Natural killer cell (primary cell): ENCODE results near the gene GRIFIN. TPM values are rescaled to one million over a fixed set of nuclear protein-coding genes. Genes with fewer than 3 reads are reported as not detected.

Experiments used
- ATAC-seq, 3 donors: fragments of 150-1000 bp in 2 of 3; fragments of 200-7000 bp in 1 of 3; cut with Tn5 transposase; 1 replicate in 1 of 3; 2 replicates in 2 of 3; pipeline ENCODE4 v1.10.0; 2021; ENCODE audit warnings: mild to moderate bottlenecking in 2 of 3, moderate library complexity in 2 of 3
- DNase-seq, 2 donors: peaks; one replicate each; pipeline versions ENCODE4 v3.0.0 to v3.0.0-alpha.2; 2013 to 2021; ENCODE audit warnings: mixed read lengths in 1 of 2
- H3K27ac ChIP-seq: one replicate; pipeline ENCODE4 v1.5.1; 2013; ENCODE audit warnings: mild to moderate bottlenecking, low read length
- H3K27me3 ChIP-seq: one replicate; pipeline ENCODE4 v1.6.1; 2013; ENCODE audit warnings: low read length; ENCODE audit not compliant: control insufficient read depth, insufficient read depth
- H3K36me3 ChIP-seq: one replicate; pipeline ENCODE4 v1.6.1; 2013; ENCODE audit warnings: low read length; ENCODE audit not compliant: control insufficient read depth, insufficient read depth
- H3K4me1 ChIP-seq: one replicate; pipeline ENCODE4 v1.6.1; 2013; ENCODE audit warnings: low read length; ENCODE audit not compliant: control insufficient read depth, insufficient read depth
- H3K4me3 ChIP-seq: one replicate; pipeline ENCODE4 v1.5.1; 2013; ENCODE audit warnings: low read length
- H3K9me3 ChIP-seq: one replicate; pipeline ENCODE4 v1.6.1; 2013; ENCODE audit warnings: low read length; ENCODE audit not compliant: control insufficient read depth, insufficient read depth
- H3K27ac Mint-ChIP-seq, 2 donors: one replicate each; pipeline ENCODE4 v1.8.0; 2022; ENCODE audit warnings: mild to moderate bottlenecking in 2 of 2, mixed read lengths in 2 of 2, moderate library complexity in 1 of 2
- H3K27me3 Mint-ChIP-seq, 2 donors: one replicate each; pipeline ENCODE4 v1.8.0; 2022; ENCODE audit warnings: low read depth in 2 of 2, mixed read lengths in 2 of 2
- H3K36me3 Mint-ChIP-seq: one replicate; pipeline ENCODE4 v1.8.0; 2022; ENCODE audit warnings: mixed read lengths
- H3K4me1 Mint-ChIP-seq, 2 donors: one replicate each; pipeline ENCODE4 v1.8.0; 2022; ENCODE audit warnings: mixed read lengths in 2 of 2
- H3K4me3 Mint-ChIP-seq: one replicate; pipeline ENCODE4 v1.8.0; 2022; ENCODE audit warnings: mild to moderate bottlenecking, moderate library complexity, mixed read lengths
- H3K9me3 Mint-ChIP-seq, 2 donors: one replicate each; pipeline ENCODE4 v1.8.0; 2022; ENCODE audit warnings: mixed read lengths in 2 of 2
- WGBS: methylation state at CpG from one replicate; pipeline ENCODE4 v1.1.7; 2013; ENCODE audit warnings: missing lambda C conversion rate; ENCODE audit not compliant: insufficient coverage; 5-methylcytosine and 5-hydroxymethylcytosine counted together
- intact Hi-C: fragments of 100-400 bp; cut with micrococcal nuclease; formaldehyde crosslinking; loops from one replicate; pipeline ENCODE4 v1.14.2; 2022
- total RNA-seq, 4 donors: library from RNA; stranded (reverse); fragments of 120-200 nt in 1 of 4; gene quantifications; one replicate each; pipeline versions ENCODE4 v1.2.3 to v1.2.4, GENCODE V29; 2013 to 2022
- TF ChIP-seq, protein P1 (sequence below): fragments of 200-600 bp; IDR thresholded peaks from one replicate; pipeline ENCODE4 v1.8.0; 2022; ENCODE audit warnings: antibody characterized with exemption

Gene GRIFIN
- total RNA-seq, 3 donors from 2014 or later (not counting 1 experiment from before 2014, with no cell fraction given), result not detected

DNA sequence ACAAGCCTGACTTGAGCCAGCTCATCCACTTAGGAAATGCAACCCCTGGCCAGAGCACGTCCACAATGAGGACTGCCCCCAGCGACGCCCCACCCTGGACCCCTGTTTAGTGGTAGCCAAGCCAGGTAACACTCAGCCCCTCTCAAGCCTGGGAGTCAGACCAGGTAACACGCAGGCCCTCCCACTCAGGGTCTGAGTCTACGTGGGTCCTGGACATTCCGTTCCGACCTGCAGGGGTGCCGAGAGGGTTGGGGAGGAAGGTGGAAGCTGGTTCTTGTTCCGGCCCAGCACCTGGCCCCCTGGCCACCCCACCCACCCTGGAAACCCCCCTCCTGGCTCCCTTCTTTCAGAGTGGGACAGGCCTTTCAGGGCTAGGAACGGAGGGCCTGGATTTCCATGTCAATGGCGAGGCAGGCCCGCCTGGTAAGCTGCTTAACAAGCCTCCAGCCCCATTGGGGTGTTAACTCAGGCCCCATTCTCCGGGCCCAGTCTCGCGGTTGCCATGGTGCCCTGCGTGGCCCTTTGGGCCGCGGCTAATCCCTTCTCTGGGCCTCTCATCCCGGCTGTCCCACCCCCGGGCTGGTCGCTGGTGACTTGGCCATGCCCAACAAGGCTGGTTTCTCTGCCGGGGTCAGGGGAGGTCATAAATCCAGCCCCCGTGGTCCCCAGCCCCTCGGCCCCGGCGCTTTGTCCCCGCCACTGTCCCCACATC lies 23.7 kb upstream of the GRIFIN start:
- WGBS, result 93% methylated on average over 24 of the region's 27 CpGs
- intact Hi-C loops, result no loop called here
- Histone ChIP-seq H3K36me3 (no peaks in the 10 kb centered on the region), H3K9me3 (no peaks in the 10 kb centered on the region), H3K4me1 (peaks cover 2% of the 10 kb centered on the region), H3K27ac (no peak overlapping the region), H3K27me3 (peaks cover 7% of the 10 kb centered on the region), H3K4me3 (no peak overlapping the region)
- Mint-ChIP-seq H3K4me1 (peaks cover 0 to 9% of the 10 kb centered on the region in 2 donors), H3K36me3 (no peaks in the 10 kb centered on the region), H3K27ac (no peak overlapping the region), H3K27me3 (peaks cover 0 to 2% of the 10 kb centered on the region in 2 donors), H3K4me3 (no peak overlapping the region), H3K9me3 (no peaks in the 10 kb centered on the region)
- DNase-seq, result no peak
- TF ChIP-seq, protein P1, sequence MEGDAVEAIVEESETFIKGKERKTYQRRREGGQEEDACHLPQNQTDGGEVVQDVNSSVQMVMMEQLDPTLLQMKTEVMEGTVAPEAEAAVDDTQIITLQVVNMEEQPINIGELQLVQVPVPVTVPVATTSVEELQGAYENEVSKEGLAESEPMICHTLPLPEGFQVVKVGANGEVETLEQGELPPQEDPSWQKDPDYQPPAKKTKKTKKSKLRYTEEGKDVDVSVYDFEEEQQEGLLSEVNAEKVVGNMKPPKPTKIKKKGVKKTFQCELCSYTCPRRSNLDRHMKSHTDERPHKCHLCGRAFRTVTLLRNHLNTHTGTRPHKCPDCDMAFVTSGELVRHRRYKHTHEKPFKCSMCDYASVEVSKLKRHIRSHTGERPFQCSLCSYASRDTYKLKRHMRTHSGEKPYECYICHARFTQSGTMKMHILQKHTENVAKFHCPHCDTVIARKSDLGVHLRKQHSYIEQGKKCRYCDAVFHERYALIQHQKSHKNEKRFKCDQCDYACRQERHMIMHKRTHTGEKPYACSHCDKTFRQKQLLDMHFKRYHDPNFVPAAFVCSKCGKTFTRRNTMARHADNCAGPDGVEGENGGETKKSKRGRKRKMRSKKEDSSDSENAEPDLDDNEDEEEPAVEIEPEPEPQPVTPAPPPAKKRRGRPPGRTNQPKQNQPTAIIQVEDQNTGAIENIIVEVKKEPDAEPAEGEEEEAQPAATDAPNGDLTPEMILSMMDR, result no peak
- no peak for ATAC-seq

DNA sequence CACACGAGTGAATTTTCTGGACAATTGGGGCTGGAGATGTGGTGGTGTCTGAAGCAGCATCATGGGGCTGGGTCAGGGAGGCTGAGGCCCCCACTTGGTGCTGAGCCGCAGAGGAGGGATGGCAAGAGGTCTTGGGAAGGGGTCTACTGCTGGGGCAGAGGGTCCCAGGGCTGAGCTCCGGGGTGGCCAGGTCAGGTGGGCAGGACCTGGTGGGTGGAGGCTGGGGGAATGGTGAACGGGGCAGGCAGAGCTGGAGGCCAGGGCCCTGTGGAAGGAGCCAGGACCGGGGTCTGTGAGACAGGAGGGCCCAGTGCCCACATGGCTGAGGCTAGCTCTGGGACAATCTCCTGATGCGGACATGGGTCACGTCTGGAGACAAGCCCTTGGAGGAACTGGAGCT lies 23.0 kb upstream of the GRIFIN start:
- intact Hi-C loops, result no loop called here
- Mint-ChIP-seq H3K4me3 (no peak overlapping the region), H3K36me3 (no peaks in the 10 kb centered on the region), H3K27me3 (peaks cover 0 to 2% of the 10 kb centered on the region in 2 donors), H3K4me1 (peaks cover 0 to 9% of the 10 kb centered on the region in 2 donors), H3K9me3 (no peaks in the 10 kb centered on the region), H3K27ac (no peak overlapping the region)
- Histone ChIP-seq H3K27me3 (peaks cover 7% of the 10 kb centered on the region), H3K27ac (no peak overlapping the region), H3K36me3 (no peaks in the 10 kb centered on the region), H3K4me1 (peaks cover 2% of the 10 kb centered on the region), H3K9me3 (no peaks in the 10 kb centered on the region), H3K4me3 (no peak overlapping the region)
- ATAC-seq, result no peak
- TF ChIP-seq, protein P1, result no peak
- DNase-seq, result no peak
- WGBS, result 86% methylated on average over 7 of the region's 7 CpGs

DNA sequence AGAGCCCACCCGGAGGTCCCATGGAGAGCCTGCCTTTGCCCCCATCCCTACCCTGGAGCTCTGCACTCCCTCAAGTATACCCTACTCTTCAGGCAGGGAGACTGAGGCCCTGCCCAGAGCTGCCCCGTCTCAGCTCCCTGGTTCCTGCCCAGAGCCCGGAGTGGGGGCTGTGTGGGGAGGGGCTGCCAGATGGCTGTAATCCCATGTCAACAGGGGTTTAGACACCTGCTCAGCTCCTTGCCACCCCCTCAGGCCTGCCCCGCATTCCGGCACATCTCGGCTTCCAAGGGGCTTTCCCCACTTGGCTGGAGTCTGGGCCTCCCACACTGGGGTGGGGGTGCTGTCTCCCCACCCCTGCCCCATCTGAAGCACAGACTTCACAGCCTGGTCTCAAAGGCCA lies 22.5 kb upstream of the GRIFIN start:
- H3K27me3 ChIP-seq, result peaks cover 7% of the 10 kb centered on the region
- TF ChIP-seq, protein P1, result no peak
- DNase-seq (no peak), ATAC-seq (no peak)
- 95% methylated on average over 5 of the region's 6 CpGs for WGBS
- no peak overlapping the region for H3K4me3 ChIP-seq
- H3K27ac Mint-ChIP-seq, result no peak overlapping the region
- no peak overlapping the region for H3K4me3 Mint-ChIP-seq
- no peaks in the 10 kb centered on the region for H3K9me3 Mint-ChIP-seq
- no peaks in the 10 kb centered on the region for H3K9me3 ChIP-seq
- no peak overlapping the region for H3K27ac ChIP-seq
- peaks cover 0 to 6% of the 10 kb centered on the region in 2 donors for H3K4me1 Mint-ChIP-seq
- H3K4me1 ChIP-seq, result peaks cover 5% of the 10 kb centered on the region
- H3K36me3 ChIP-seq, result no peaks in the 10 kb centered on the region
- intact Hi-C loops, result no loop called here
- peaks cover 0 to 2% of the 10 kb centered on the region in 2 donors for H3K27me3 Mint-ChIP-seq
- no peaks in the 10 kb centered on the region for H3K36me3 Mint-ChIP-seq
